H1 (cell line): Measurements from ENCODE around the gene RSPO1. TPM values are rescaled to one million over a fixed set of nuclear protein-coding genes. Genes with fewer than 3 reads are reported as not detected.

ENCODE experiments used
- BACH1 ChIP-seq: IDR thresholded peaks from 2 replicates; pipeline ENCODE4 v1.6.1; 2012; ENCODE audit warnings: low read length, improper control_type of control experiment
- BCL11A ChIP-seq, 2 experiments: IDR thresholded peaks; one replicate each; pipeline ENCODE4 v1.6.1; 2011; ENCODE audit warnings: low read depth in 2 of 2, low read length in 2 of 2, mild to moderate bottlenecking in 2 of 2
- CBX5 ChIP-seq: fragments of 300-800, 300-1000 bp; sonication (generic); IDR thresholded peaks from 2 replicates; pipeline ENCODE4 v1.7.1; 2016; ENCODE audit warnings: antibody characterized with exemption, low read length, low read depth
- CBX8 ChIP-seq: fragments of 300-800, 300-1000 bp; sonication (generic); IDR thresholded peaks from 2 replicates; pipeline ENCODE4 v1.7.1; 2016; ENCODE audit warnings: low read depth, low read length, borderline replicate concordance
- CTCF ChIP-seq, 3 experiments: IDR thresholded peaks; 1 replicate in 2 of 3; 2 replicates in 1 of 3; pipeline versions ENCODE4 v1.5.1 to v1.6.1; 2011; ENCODE audit warnings: low read length in 3 of 3, mild to moderate bottlenecking in 3 of 3, inconsistent platforms in 2 of 3, low read depth in 1 of 3, moderate library complexity in 1 of 3; ENCODE audit not compliant: insufficient read depth in 1 of 3; ENCODE audit errors: control extremely low read depth in 1 of 3
- KDM4A ChIP-seq: IDR thresholded peaks from one replicate; pipeline ENCODE4 v1.7.1; 2012; ENCODE audit warnings: low read depth, mild to moderate bottlenecking, moderate library complexity, low read length, inconsistent platforms; ENCODE audit not compliant: severe bottlenecking
- SP1 ChIP-seq: IDR thresholded peaks from 2 replicates; pipeline ENCODE4 v1.6.1; 2011; ENCODE audit warnings: low read depth, low read length
- SP2 ChIP-seq: IDR thresholded peaks from 2 replicates; pipeline ENCODE4 v1.6.1; 2012; ENCODE audit warnings: mild to moderate bottlenecking, low read length, inconsistent platforms
- SP4 ChIP-seq: IDR thresholded peaks from 2 replicates; pipeline ENCODE4 v1.6.1; 2012; ENCODE audit warnings: low read length, inconsistent platforms
- USF2 ChIP-seq: IDR thresholded peaks from 2 replicates; pipeline ENCODE4 v1.6.1; 2011; ENCODE audit warnings: low read length, improper control_type of control experiment
- YY1 ChIP-seq: IDR thresholded peaks from 2 replicates; pipeline ENCODE4 v1.6.1; 2011; ENCODE audit warnings: low read depth, mild to moderate bottlenecking, low read length
- polyA plus RNA-seq, 7 experiments: library from polyadenylated mRNA; depleted of rRNA in 3 of 7; stranded (reverse) in 5 of 7; unstranded in 2 of 7; fragments of >200 nt in 5 of 7; fragments of 200-250 nt in 2 of 7; gene quantifications; 1 replicate in 5 of 7; 2 replicates in 1 of 7; 4 replicates in 1 of 7; pipeline versions ENCODE4 v1.2.1 to v1.2.3, GENCODE V29; 2011 to 2013; ENCODE audit warnings: missing spikeins in 2 of 7, mixed read lengths in 2 of 7
- total RNA-seq: library from RNA; stranded (reverse); fragmentation: NEBNext Ultra II Directional; extraction: Animal tissue kit (Norgen Biotek cat#: 25700); gene quantifications from 2 replicates; pipeline ENCODE4 v1.2.1, GENCODE V29; 2021

RSPO1 gene
- total and polyA plus RNA-seq, 2 of the 8 experiments (the other 6 are each of a cell fraction or from before 2014, with no cell fraction given) = 0.39 TPM; not detected in 1

GRCh38 chr1:37595440-37596181 lies 39.1 kb downstream of the RSPO1 start, which contains the start of gene GNL2 (continued):
- TF ChIP-seq CTCF (IDR thresholded peaks at IDR 0.05; ENCODE audit: control extremely low read depth in 1 of 3, insufficient read depth in 1 of 3, low read depth in 1 of 3, low read length in 3 of 3) (no peak), SP2 (no peak), SP4 (no peak), SP1 (peak; percentile 8; the same call in 1 of the 2 replicates), BCL11A (IDR thresholded peaks at IDR 0.05; ENCODE audit: low read depth in 2 of 2, low read length in 2 of 2) (no peak), KDM4A (peak; percentile 81), CBX5 (no peak), CBX8 (no peak), YY1 (no peak), BACH1 (no peak), USF2 (peak; percentile 88)
